Spleen (tissue), 7 donors: ENCODE results near the gene GJA3.

Experiments used
- CTCF ChIP-seq, 11 experiments: fragments of 200-600 bp in 7 of 11; fragments of 450-650 bp in 4 of 11; sonication (generic) in 4 of 11; IDR thresholded peaks in 8 of 11; conservative IDR thresholded peaks in 3 of 11; 1 replicate in 7 of 11; 2 replicates in 4 of 11; pipeline versions ENCODE4 v1.4.0 to v1.8.0; 2016 to 2021; ENCODE audit warnings: antibody characterized with exemption in 11 of 11, inconsistent platforms in 4 of 11, mild to moderate bottlenecking in 1 of 11
- POLR2A ChIP-seq, 3 donors: fragments of 450-650 bp; IDR thresholded peaks; one replicate each; pipeline ENCODE4 v1.5.1; 2017; ENCODE audit warnings: antibody characterized with exemption in 3 of 3, mild to moderate bottlenecking in 1 of 3
- POLR2AphosphoS5 ChIP-seq, 3 donors: sonication (generic); formaldehyde crosslinking; IDR thresholded peaks; one replicate each; pipeline ENCODE4 v1.5.1; 2017; ENCODE audit warnings: antibody characterized with exemption in 3 of 3
- donor health status: DM: no; HTN: no; CAD: no; lungs with moderate emphysema.
- donor health status: DM: no; HTN: no; CAD: no.
- donor health status: DM: no; HTN: no; CAD: no.

DNA sequence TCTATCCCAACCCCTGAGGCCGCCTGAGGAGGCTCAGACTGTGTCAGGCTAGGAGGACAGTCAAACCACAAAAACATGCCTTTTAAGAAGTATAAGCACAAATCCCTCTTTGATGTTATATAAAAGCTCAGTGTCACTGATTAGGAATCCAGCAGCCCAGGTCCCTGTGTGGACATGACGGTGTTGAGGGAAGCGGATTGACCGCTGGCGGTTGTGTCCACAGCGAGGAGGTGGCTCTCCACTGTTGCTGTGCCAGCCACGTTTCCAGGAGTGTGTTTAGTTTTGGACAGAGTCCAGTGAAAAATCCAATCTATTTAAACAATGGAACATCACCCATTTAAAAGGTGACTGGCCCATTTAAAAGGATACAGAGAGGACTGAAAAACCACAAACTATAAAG lies 7.5 kb upstream of the GJA3 start:
- TF ChIP-seq CTCF (IDR thresholded peaks at IDR 0.05 in 8 of 11, conservative IDR thresholded peaks at IDR 0.05 in 3 of 11) (no peak), POLR2AphosphoS5 (IDR thresholded peaks at IDR 0.05) (no peak), POLR2A (IDR thresholded peaks at IDR 0.05) (no peak)
